Measurements from ENCODE around the gene ROR2. TPM values are rescaled to one million over a fixed set of nuclear protein-coding genes. Genes with fewer than 3 reads are reported as not detected.

ROR2 gene
- total RNA-seq, 8 experiments from 2014 or later = 0.32 to 26.3 (median 7.4) TPM

GRCh38 chr9:91784673-91785446 lies 165.2 kb downstream of the ROR2 start:
- in situ Hi-C loops (cut with MboI; ENCODE audit: low pct_unique_long_range_greater_than_20kb in 2 of 9, low sequenced_read_pairs in 9 of 9, unreplicated experiment in 9 of 9) = no loop called here
- H3K4me1 ChIP-seq (replicated peaks in 1 of 2) = peaks cover 0 to 4% of the 10 kb centered on the region in 2 donors
- H3K27ac ChIP-seq = no peak overlapping the region
- peak in 3 of 8 experiments; percentile 35 to 56 (median 38) for ATAC-seq (replicated peaks in 6 of 8)
- no peak overlapping the region for H3K4me3 ChIP-seq
- WGBS, 10 experiments = 0 to 100% (median 89%) methylated on average over 1 to 5 of the region's 6 CpGs; no CpG with 5 or more reads in 1 of the 10 experiments

GRCh38 chr9:91783876-91784672 lies 166.0 kb downstream of the ROR2 start:
- WGBS, 10 experiments = 40 to 100% (median 91%) methylated on average over 1 to 8 of the region's 14 CpGs; no CpG with 5 or more reads in 1 of the 10 experiments
- in situ Hi-C loops (cut with MboI; ENCODE audit: low pct_unique_long_range_greater_than_20kb in 2 of 9, low sequenced_read_pairs in 9 of 9, unreplicated experiment in 9 of 9) = no loop called here
- no peak overlapping the region for H3K4me3 ChIP-seq

GRCh38 chr9:91783411-91783810 lies 166.6 kb downstream of the ROR2 start:
- WGBS, 10 experiments = 90 to 100% (median 96%) methylated on average over 2 to 4 of the region's 6 CpGs; no CpG with 5 or more reads in 6 of the 10 experiments
- Histone ChIP-seq H3K27ac (no peak overlapping the region), H3K4me1 (replicated peaks in 1 of 2) (peaks cover 0 to 4% of the 10 kb centered on the region in 2 donors), H3K4me3 (no peak overlapping the region)
- peak in 3 of 8 experiments; percentile 45 to 79 (median 75) for ATAC-seq (replicated peaks in 6 of 8)
- in situ Hi-C loops (cut with MboI; ENCODE audit: low pct_unique_long_range_greater_than_20kb in 2 of 9, low sequenced_read_pairs in 9 of 9, unreplicated experiment in 9 of 9) = no loop called here

More at GRCh38 chr9:91783876-91784672, 166.0 kb downstream of the ROR2 start:
- H3K27ac ChIP-seq = no peak overlapping the region
- ATAC-seq (replicated peaks in 6 of 8) = no peak
- H3K4me1 ChIP-seq (replicated peaks in 1 of 2) = peaks cover 0 to 4% of the 10 kb centered on the region in 2 donors

- H3K4me1 ChIP-seq (replicated peaks in 1 of 2) = peaks cover 0 to 4% of the 10 kb centered on the region in 2 donors
- H3K4me3 ChIP-seq = no peak overlapping the region
- in situ Hi-C loops (cut with MboI; ENCODE audit: low pct_unique_long_range_greater_than_20kb in 2 of 9, low sequenced_read_pairs in 9 of 9, unreplicated experiment in 9 of 9) = no loop called here
- WGBS, 10 experiments = 81 to 100% (median 100%) methylated on average over 1 to 3 of the region's 5 CpGs; no CpG with 5 or more reads in 6 of the 10 experiments
- H3K27ac ChIP-seq = no peak overlapping the region
- no peak for ATAC-seq (replicated peaks in 6 of 8)
These were observed 167.3 kb downstream of the ROR2 start for GRCh38 chr9:91782708-91783214.

- 47 to 69% (median 58%) methylated on average over 2 to 3 of the region's 3 CpGs; no CpG with 5 or more reads in 7 of the 10 experiments for WGBS, 10 experiments
- Histone ChIP-seq H3K4me3 (no peak overlapping the region), H3K4me1 (replicated peaks in 1 of 2) (peaks cover 0 to 4% of the 10 kb centered on the region in 2 donors), H3K27ac (no peak overlapping the region)
- no peak for ATAC-seq (replicated peaks in 6 of 8)
- in situ Hi-C loops (cut with MboI; ENCODE audit: low pct_unique_long_range_greater_than_20kb in 2 of 9, low sequenced_read_pairs in 9 of 9, unreplicated experiment in 9 of 9) = no loop called here
These were observed 168.1 kb downstream of the ROR2 start for GRCh38 chr9:91781906-91782305.

DNA sequence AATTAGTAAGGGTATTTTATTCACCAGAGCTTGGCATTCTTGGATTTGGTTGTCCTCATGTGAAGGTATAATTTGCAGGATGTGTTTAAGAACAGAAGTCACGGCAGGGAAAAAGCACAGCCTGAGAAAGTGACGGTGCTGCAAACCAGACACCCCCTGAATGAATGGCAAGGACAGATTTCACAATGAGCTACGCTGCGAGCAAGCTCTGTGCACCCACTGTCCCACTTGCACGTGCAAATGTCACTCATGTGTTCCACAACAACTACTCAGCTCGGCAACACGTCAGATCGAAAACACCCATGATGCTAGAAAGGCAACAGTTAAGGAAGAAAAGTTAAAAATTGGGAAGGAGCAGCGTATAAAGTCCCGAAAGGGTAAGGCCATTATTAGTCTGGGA lies 168.9 kb downstream of the ROR2 start:
- ATAC-seq (replicated peaks in 6 of 8) = no peak
- no peak overlapping the region for H3K27ac ChIP-seq
- WGBS, 10 experiments = 59 to 95% (median 82%) methylated on average over 3 to 9 of the region's 10 CpGs; no CpG with 5 or more reads in 2 of the 10 experiments

DNA sequence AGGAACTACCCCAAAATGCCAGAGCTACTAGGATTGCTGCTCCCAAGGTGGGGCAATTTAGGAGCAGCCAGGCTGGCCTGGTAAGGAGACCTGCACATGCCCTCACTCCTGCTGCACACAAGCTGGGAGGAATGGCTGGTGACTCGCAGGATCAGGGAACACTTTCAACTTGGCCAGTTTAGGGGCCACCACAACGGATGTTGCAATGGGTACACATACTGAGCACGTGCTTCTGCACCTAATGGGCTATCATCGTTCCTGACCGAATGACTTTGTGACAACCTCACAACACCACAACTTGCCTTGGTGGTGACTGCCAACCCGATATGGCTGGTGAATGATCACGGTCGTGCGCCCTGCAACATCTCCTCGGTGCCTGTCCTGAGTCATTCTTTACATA lies 172.0 kb downstream of the ROR2 start:
- in situ Hi-C loops (cut with MboI; ENCODE audit: low pct_unique_long_range_greater_than_20kb in 2 of 9, low sequenced_read_pairs in 9 of 9, unreplicated experiment in 9 of 9) = loop anchor here in 1 of 9 experiments (10.0 kb wide), 1 partner anchor 167 kb away; no protein-coding TSS in a partner anchor
- peaks cover 8 to 9% of the 10 kb centered on the region in 2 donors for H3K4me1 ChIP-seq (replicated peaks in 1 of 2)
- no peak overlapping the region for H3K27ac ChIP-seq
- 90 to 100% (median 99%) methylated on average over 2 to 10 of the region's 10 CpGs; no CpG with 5 or more reads in 5 of the 10 experiments for WGBS, 10 experiments
- no peak for ATAC-seq (replicated peaks in 6 of 8)
- no peak overlapping the region for H3K4me3 ChIP-seq

More for the DNA sequence above, 168.9 kb downstream of the ROR2 start:
- peaks cover 0 to 4% of the 10 kb centered on the region in 2 donors for H3K4me1 ChIP-seq (replicated peaks in 1 of 2)
- in situ Hi-C loops (cut with MboI; ENCODE audit: low pct_unique_long_range_greater_than_20kb in 2 of 9, low sequenced_read_pairs in 9 of 9, unreplicated experiment in 9 of 9) = no loop called here
- no peak overlapping the region for H3K4me3 ChIP-seq

- H3K4me1 ChIP-seq (replicated peaks in 1 of 2) = peaks cover 11 to 12% of the 10 kb centered on the region in 2 donors
- ATAC-seq (replicated peaks in 6 of 8) = no peak
- H3K27ac ChIP-seq = no peak overlapping the region
- no peak overlapping the region for H3K4me3 ChIP-seq
- 33 to 100% (median 63%) methylated on average over 1 to 4 of the region's 4 CpGs; no CpG with 5 or more reads in 1 of the 10 experiments for WGBS, 10 experiments
- in situ Hi-C loops (cut with MboI; ENCODE audit: low pct_unique_long_range_greater_than_20kb in 2 of 9, low sequenced_read_pairs in 9 of 9, unreplicated experiment in 9 of 9) = loop anchor here in 1 of 9 experiments (10.0 kb wide), 1 partner anchor 167 kb away; no protein-coding TSS in a partner anchor
These were observed 172.7 kb downstream of the ROR2 start for GRCh38 chr9:91777292-91777830.

DNA sequence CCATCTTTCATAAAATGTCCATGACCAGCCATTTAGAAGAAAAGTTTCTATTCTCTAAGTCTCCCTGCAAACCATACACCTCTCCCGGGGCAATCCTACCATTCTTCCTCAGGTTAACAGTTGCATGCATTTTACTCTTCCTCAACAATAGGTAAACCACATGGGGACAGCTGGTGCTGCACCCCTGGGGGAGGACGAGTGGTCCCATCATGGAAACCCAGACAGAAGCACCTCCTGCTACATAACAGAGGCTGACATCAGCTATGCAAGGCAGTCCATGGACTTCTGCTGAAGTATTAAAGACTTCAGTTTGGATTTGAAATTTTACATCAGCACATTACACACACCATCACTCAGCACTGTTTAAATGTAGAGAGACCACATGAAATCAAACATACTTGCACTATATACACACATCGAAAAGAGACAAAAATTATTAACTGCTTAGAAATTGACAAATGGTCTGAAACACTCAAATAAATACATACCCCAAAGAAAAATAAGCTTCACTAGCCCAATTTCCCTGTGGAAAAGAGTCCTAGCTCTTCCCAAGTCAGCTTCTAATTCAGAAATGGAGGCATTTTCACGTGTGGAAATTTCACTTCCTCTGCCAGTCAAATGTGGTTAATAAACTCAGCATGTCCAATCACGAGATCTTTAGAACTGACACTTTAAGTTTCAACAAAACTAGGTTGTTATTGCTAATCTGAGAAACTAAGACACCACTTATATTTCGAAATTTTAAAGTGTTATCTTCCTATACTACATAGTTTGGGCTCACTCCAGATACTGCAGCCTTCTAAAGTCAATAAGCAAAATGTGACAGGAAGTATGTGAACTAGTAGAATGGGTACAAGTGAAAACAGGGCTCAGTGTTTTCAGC lies 173.4 kb downstream of the ROR2 start:
- Histone ChIP-seq H3K4me1 (replicated peaks in 1 of 2) (peaks cover 7 to 12% of the 10 kb centered on the region in 2 donors), H3K4me3 (no peak overlapping the region), H3K27ac (no peak overlapping the region)
- no peak for ATAC-seq (replicated peaks in 6 of 8)
- WGBS, 10 experiments = 55 to 100% (median 80%) methylated on average over 1 to 6 of the region's 6 CpGs; no CpG with 5 or more reads in 1 of the 10 experiments
- in situ Hi-C loops (cut with MboI; ENCODE audit: low pct_unique_long_range_greater_than_20kb in 2 of 9, low sequenced_read_pairs in 9 of 9, unreplicated experiment in 9 of 9) = loop anchor here in 1 of 9 experiments (10.0 kb wide), 1 partner anchor 168 kb away; no protein-coding TSS in a partner anchor

DNA sequence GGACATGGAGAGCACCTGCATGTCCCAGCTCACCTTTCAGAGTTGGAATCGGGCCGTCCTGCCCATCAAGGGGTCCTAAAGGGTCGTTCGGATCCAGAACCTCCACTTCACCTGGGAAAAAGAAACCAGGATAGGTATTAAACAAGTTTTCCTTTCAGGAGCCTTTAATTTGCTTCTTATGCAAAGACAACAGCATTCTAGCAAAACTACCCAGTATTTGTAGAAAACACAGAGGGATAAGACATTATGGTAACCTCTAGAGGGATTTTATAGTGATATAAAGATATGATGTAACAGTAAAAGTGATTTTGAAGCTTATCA lies 174.4 kb downstream of the ROR2 start:
- 0 to 33% (median 18%) methylated on average over 1 to 4 of the region's 4 CpGs; no CpG with 5 or more reads in 3 of the 10 experiments for WGBS, 10 experiments
- in situ Hi-C loops (cut with MboI; ENCODE audit: low pct_unique_long_range_greater_than_20kb in 2 of 9, low sequenced_read_pairs in 9 of 9, unreplicated experiment in 9 of 9) = loop anchor here in 1 of 9 experiments (10.0 kb wide), 1 partner anchor 169 kb away; no protein-coding TSS in a partner anchor
- Histone ChIP-seq H3K4me1 (replicated peaks in 1 of 2) (peaks cover 7 to 12% of the 10 kb centered on the region in 2 donors), H3K27ac (no peak overlapping the region), H3K4me3 (no peak overlapping the region)
- no peak for ATAC-seq (replicated peaks in 6 of 8)

DNA sequence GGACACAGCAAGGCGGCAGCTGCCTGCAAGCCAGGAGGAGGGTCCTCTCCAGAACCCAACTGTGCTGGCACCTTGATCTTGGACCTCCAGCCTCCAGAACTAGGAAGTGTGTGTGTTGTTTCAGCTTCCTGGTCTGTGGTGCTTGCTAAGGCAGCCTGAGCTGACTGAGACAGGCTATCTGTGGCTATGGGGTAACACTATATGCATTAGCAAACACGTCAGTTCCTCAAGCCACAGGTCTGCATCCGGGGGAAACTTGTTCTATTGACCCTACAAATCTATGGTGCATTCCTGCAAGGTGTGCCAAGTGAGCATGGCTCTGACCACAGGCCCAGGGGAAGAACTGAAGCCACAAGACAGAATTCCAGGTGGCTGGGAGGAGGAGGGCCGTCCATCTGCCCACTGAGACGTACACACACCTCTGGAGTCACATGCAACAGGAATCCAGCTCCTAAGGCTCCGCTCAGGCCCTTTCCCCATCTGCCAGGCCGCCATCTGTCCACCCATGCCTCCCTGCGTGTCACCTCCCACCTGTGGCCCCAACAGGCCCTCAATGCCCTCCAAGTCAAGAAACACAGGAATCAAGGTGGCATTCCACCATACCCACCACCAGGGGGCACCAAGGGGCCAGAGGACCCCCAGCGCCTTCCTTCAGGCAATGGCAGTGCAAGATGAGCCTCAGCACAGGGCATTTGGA lies 174.9 kb downstream of the ROR2 start:
- peaks cover 7 to 12% of the 10 kb centered on the region in 2 donors for H3K4me1 ChIP-seq (replicated peaks in 1 of 2)
- no peak overlapping the region for H3K27ac ChIP-seq
- H3K4me3 ChIP-seq = no peak overlapping the region
- WGBS, 10 experiments = 20 to 71% (median 56%) methylated on average over 1 to 3 of the region's 9 CpGs; no CpG with 5 or more reads in 6 of the 10 experiments
- in situ Hi-C loops (cut with MboI; ENCODE audit: low pct_unique_long_range_greater_than_20kb in 2 of 9, low sequenced_read_pairs in 9 of 9, unreplicated experiment in 9 of 9) = loop anchor here in 1 of 9 experiments (10.0 kb wide), 1 partner anchor 170 kb away; no protein-coding TSS in a partner anchor
- ATAC-seq (replicated peaks in 6 of 8) = peak in 7 of 8 experiments; percentile 16 to 84 (median 75)
